H9 (cell line): ENCODE results near the gene LRRC31. TPM values are rescaled to one million over a fixed set of nuclear protein-coding genes. Genes with fewer than 3 reads are reported as not detected.

Experiments used
- DNase-seq: peaks from one replicate; pipeline ENCODE4 v3.0.0-alpha.2; 2017
- H2AFZ ChIP-seq: one replicate; pipeline ENCODE4 v1.6.1; 2013; ENCODE audit warnings: mild to moderate bottlenecking, low read length, control low read depth, moderate library complexity
- H2AK5ac ChIP-seq: 2 replicates; pipeline ENCODE4 v1.6.1; 2013; ENCODE audit warnings: low read length, control low read depth, mixed read lengths; ENCODE audit not compliant: insufficient read length
- H2BK120ac ChIP-seq: one replicate; pipeline ENCODE4 v1.6.1; 2013; ENCODE audit warnings: low read depth, mild to moderate bottlenecking, low read length, control low read depth, inconsistent platforms; ENCODE audit not compliant: poor library complexity, severe bottlenecking
- H2BK12ac ChIP-seq: 2 replicates; pipeline ENCODE4 v1.6.1; 2013; ENCODE audit warnings: low read length, control low read depth, mixed read lengths, low read depth; ENCODE audit not compliant: insufficient read length
- H2BK15ac ChIP-seq: 2 replicates; pipeline ENCODE4 v1.6.1; 2013; ENCODE audit warnings: low read depth, low read length, control low read depth
- H2BK20ac ChIP-seq: one replicate; pipeline ENCODE4 v1.6.1; 2013; ENCODE audit warnings: low read depth, mild to moderate bottlenecking, low read length, control low read depth, inconsistent platforms; ENCODE audit not compliant: poor library complexity, severe bottlenecking
- H2BK5ac ChIP-seq: 2 replicates; pipeline ENCODE4 v1.6.1; 2013; ENCODE audit warnings: low read length, control low read depth, mixed read lengths; ENCODE audit not compliant: insufficient read length
- H3K14ac ChIP-seq: 2 replicates; pipeline ENCODE4 v1.6.1; 2013; ENCODE audit warnings: low read length, control low read depth; ENCODE audit not compliant: insufficient read depth
- H3K18ac ChIP-seq: 2 replicates; pipeline ENCODE4 v1.6.1; 2013; ENCODE audit warnings: low read depth, mild to moderate bottlenecking, mixed read lengths, low read length, control low read depth; ENCODE audit not compliant: insufficient read length
- H3K23ac ChIP-seq: 2 replicates; pipeline ENCODE4 v1.6.1; 2013; ENCODE audit warnings: low read length, control low read depth, mixed read lengths, low read depth; ENCODE audit not compliant: insufficient read length
- H3K23me2 ChIP-seq: 2 replicates; pipeline ENCODE4 v1.6.1; 2013; ENCODE audit warnings: low read depth, mild to moderate bottlenecking, mixed read lengths, low read length, control low read depth; ENCODE audit not compliant: insufficient read length, poor library complexity, severe bottlenecking
- H3K27ac ChIP-seq: 2 replicates; pipeline ENCODE4 v1.5.1; 2013; ENCODE audit warnings: low read length, control low read depth, mixed read lengths, low read depth; ENCODE audit not compliant: insufficient read length
- H3K27me3 ChIP-seq: 2 replicates; pipeline ENCODE4 v1.6.1; 2013; ENCODE audit warnings: low read length, control low read depth, inconsistent platforms; ENCODE audit not compliant: insufficient read depth
- H3K4ac ChIP-seq: 2 replicates; pipeline ENCODE4 v1.6.1; 2013; ENCODE audit warnings: low read depth, mild to moderate bottlenecking, control low read depth, inconsistent platforms, low read length, moderate library complexity
- H3K4me1 ChIP-seq: 2 replicates; pipeline ENCODE4 v1.6.1; 2013; ENCODE audit warnings: low read length, control low read depth, inconsistent platforms; ENCODE audit not compliant: insufficient read depth
- H3K4me2 ChIP-seq: 2 replicates; pipeline ENCODE4 v1.6.1; 2013; ENCODE audit warnings: low read length, control low read depth, mixed read lengths; ENCODE audit not compliant: insufficient read length, insufficient read depth
- H3K56ac ChIP-seq: 2 replicates; pipeline ENCODE4 v1.6.1; 2013; ENCODE audit warnings: low read depth, mild to moderate bottlenecking, mixed read lengths, low read length, control low read depth; ENCODE audit not compliant: insufficient read length
- H3K79me1 ChIP-seq: 2 replicates; pipeline ENCODE4 v1.6.1; 2013; ENCODE audit warnings: low read depth, mild to moderate bottlenecking, moderate library complexity, low read length, control low read depth, inconsistent platforms; ENCODE audit not compliant: insufficient read depth, poor library complexity, severe bottlenecking
- H3K79me2 ChIP-seq: 2 replicates; pipeline ENCODE4 v1.6.1; 2013; ENCODE audit warnings: low read length, control low read depth, inconsistent platforms; ENCODE audit not compliant: insufficient read depth
- H3K9ac ChIP-seq: 2 replicates; pipeline ENCODE4 v1.6.1; 2013; ENCODE audit warnings: low read length, control low read depth, mixed read lengths; ENCODE audit not compliant: insufficient read length; ENCODE audit errors: extremely low read depth
- H3K9me3 ChIP-seq: one replicate; pipeline ENCODE4 v1.6.1; 2013; ENCODE audit warnings: low read depth, low read length, inconsistent platforms; ENCODE audit not compliant: control insufficient read depth
- H3T11ph ChIP-seq: one replicate; pipeline ENCODE4 v1.6.1; 2013; ENCODE audit warnings: mild to moderate bottlenecking, low read length, control low read depth, inconsistent platforms
- H4K20me1 ChIP-seq: one replicate; pipeline ENCODE4 v1.6.1; 2013; ENCODE audit not compliant: control insufficient read depth, insufficient read length, insufficient read depth
- H4K5ac ChIP-seq: 2 replicates; pipeline ENCODE4 v1.6.1; 2013; ENCODE audit warnings: low read depth, mild to moderate bottlenecking, mixed read lengths, low read length, control low read depth; ENCODE audit not compliant: insufficient read length
- H4K8ac ChIP-seq: replicated peaks from 2 replicates; pipeline ENCODE4 v1.6.1; 2013; ENCODE audit warnings: low read length, control low read depth, mixed read lengths, low read depth; ENCODE audit not compliant: insufficient read length
- H4K91ac ChIP-seq: 2 replicates; pipeline ENCODE4 v1.6.1; 2013; ENCODE audit warnings: low read depth, mild to moderate bottlenecking, moderate library complexity, mixed read lengths, low read length, control low read depth; ENCODE audit not compliant: insufficient read length
- H3K27ac Mint-ChIP-seq, 3 experiments: 2 replicates in 2 of 3; 3 replicates in 1 of 3; pipeline ENCODE4 v1.8.0; 2020 to 2021; ENCODE audit warnings: mixed read lengths in 3 of 3, mild to moderate bottlenecking in 1 of 3, moderate library complexity in 1 of 3
- H3K27me3 Mint-ChIP-seq: 2 replicates; pipeline ENCODE4 v1.8.0; 2021; ENCODE audit warnings: low read depth, mild to moderate bottlenecking, moderate library complexity, mixed read lengths
- H3K36me3 Mint-ChIP-seq, 3 experiments: 2 replicates in 2 of 3; 3 replicates in 1 of 3; pipeline ENCODE4 v1.8.0; 2020 to 2021; ENCODE audit warnings: low read depth in 3 of 3, mixed read lengths in 3 of 3; ENCODE audit not compliant: insufficient read depth in 1 of 3
- H3K4me1 Mint-ChIP-seq, 2 experiments: 2 replicates each; pipeline ENCODE4 v1.8.0; 2020; ENCODE audit warnings: mixed read lengths in 2 of 2
- H3K4me3 Mint-ChIP-seq, 2 experiments: 2 replicates in 1 of 2; 3 replicates in 1 of 2; pipeline ENCODE4 v1.8.0; 2020 to 2021; ENCODE audit warnings: mild to moderate bottlenecking in 2 of 2, mixed read lengths in 2 of 2, moderate library complexity in 1 of 2
- H3K9me3 Mint-ChIP-seq, 2 experiments: 2 replicates in 1 of 2; 3 replicates in 1 of 2; pipeline ENCODE4 v1.8.0; 2020; ENCODE audit warnings: mild to moderate bottlenecking in 2 of 2, mixed read lengths in 2 of 2, moderate library complexity in 1 of 2
- WGBS: extraction: QIAGEN DNeasy Blood & Tissue Kit; methylation state at CpG from one replicate; pipeline ENCODE4 v1.1.7; 2013; ENCODE audit warnings: missing lambda C conversion rate, low lambda C conversion rate, mixed read lengths; ENCODE audit not compliant: insufficient read length; ENCODE audit errors: extremely low coverage; 5-methylcytosine and 5-hydroxymethylcytosine counted together
- total RNA-seq: library from RNA; stranded (reverse); gene quantifications from 2 replicates; pipeline ENCODE4 v1.2.1, GENCODE V29; 2021
- TF ChIP-seq, protein P1 (sequence below): fragments of 200-600 bp; sonication (generic); conservative IDR thresholded peaks from 3 replicates; pipeline ENCODE4 v1.8.0; 2021; ENCODE audit warnings: antibody characterized with exemption, mild to moderate bottlenecking

Gene LRRC31
- total RNA-seq, 1 experiment from 2014 or later: not detected

DNA sequence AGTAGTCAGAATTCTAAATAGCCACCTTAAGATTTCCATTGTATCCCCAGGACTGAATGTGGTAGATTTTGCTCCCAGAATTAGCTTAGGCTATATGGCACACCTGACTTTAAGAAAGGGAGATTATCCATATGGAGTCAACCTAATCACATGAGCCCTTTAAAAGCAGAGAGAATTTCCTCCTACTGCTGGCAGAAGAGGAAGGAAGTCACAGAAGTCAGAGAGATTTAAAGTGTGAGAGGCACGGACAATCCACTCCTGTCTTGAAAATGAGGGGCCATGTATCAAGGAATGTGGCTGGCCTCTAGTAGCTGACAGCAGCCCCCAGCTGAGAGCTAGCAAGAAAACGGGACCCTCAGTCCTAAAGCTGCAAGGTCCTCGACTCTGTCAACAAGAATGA is 26.8 kb downstream of the LRRC31 start:
- no peak overlapping the region for H2AK5ac ChIP-seq
- Mint-ChIP-seq H3K27ac (no peak overlapping the region; a peak in 1 of 7 replicates), H3K9me3 (no peaks in the 10 kb centered on the region), H3K4me1 (no peaks in the 10 kb centered on the region), H3K36me3 (no peaks in the 10 kb centered on the region), H3K4me3 (no peak overlapping the region), H3K27me3 (no peaks in the 10 kb centered on the region)
- no peaks in the 10 kb centered on the region for H3K79me1 ChIP-seq
- H4K5ac ChIP-seq: no peak overlapping the region
- no peak overlapping the region for H2AFZ ChIP-seq
- no peak overlapping the region for H2BK120ac ChIP-seq
- H3K23ac ChIP-seq: no peak overlapping the region
- no CpG with 5 or more reads among the region's 3 CpGs for whole genome bisulfite sequencing
- no peak overlapping the region for H4K91ac ChIP-seq
- TF ChIP-seq, protein P1, sequence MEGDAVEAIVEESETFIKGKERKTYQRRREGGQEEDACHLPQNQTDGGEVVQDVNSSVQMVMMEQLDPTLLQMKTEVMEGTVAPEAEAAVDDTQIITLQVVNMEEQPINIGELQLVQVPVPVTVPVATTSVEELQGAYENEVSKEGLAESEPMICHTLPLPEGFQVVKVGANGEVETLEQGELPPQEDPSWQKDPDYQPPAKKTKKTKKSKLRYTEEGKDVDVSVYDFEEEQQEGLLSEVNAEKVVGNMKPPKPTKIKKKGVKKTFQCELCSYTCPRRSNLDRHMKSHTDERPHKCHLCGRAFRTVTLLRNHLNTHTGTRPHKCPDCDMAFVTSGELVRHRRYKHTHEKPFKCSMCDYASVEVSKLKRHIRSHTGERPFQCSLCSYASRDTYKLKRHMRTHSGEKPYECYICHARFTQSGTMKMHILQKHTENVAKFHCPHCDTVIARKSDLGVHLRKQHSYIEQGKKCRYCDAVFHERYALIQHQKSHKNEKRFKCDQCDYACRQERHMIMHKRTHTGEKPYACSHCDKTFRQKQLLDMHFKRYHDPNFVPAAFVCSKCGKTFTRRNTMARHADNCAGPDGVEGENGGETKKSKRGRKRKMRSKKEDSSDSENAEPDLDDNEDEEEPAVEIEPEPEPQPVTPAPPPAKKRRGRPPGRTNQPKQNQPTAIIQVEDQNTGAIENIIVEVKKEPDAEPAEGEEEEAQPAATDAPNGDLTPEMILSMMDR: no peak
- H2BK15ac ChIP-seq: no peak overlapping the region
- no peak for DNase-seq
- H2BK12ac ChIP-seq: no peak overlapping the region
- H3K18ac ChIP-seq: no peak overlapping the region
- no peaks in the 10 kb centered on the region for H3K4me1 ChIP-seq
- H3T11ph ChIP-seq: no peak overlapping the region
- H3K27ac ChIP-seq: no peak overlapping the region
- no peak overlapping the region for H4K8ac ChIP-seq
- H3K4ac ChIP-seq: no peak overlapping the region
- no peak overlapping the region for H3K4me2 ChIP-seq
- no peak overlapping the region for H3K56ac ChIP-seq
- H4K20me1 ChIP-seq: no peaks in the 10 kb centered on the region
- H2BK20ac ChIP-seq: no peak overlapping the region
- H3K14ac ChIP-seq: no peak overlapping the region
- H3K27me3 ChIP-seq: no peaks in the 10 kb centered on the region
- H2BK5ac ChIP-seq: no peak overlapping the region
- no peaks in the 10 kb centered on the region for H3K9me3 ChIP-seq
- no peaks in the 10 kb centered on the region for H3K23me2 ChIP-seq
- no peak overlapping the region for H3K9ac ChIP-seq
- no peaks in the 10 kb centered on the region for H3K79me2 ChIP-seq
